H9 (cell line): ENCODE data around the gene FAM210A. TPM values are rescaled to one million over a fixed set of nuclear protein-coding genes. Genes with fewer than 3 reads are reported as not detected.

ENCODE experiments used
- DNase-seq: peaks from one replicate; pipeline ENCODE4 v3.0.0-alpha.2; 2017
- H2AFZ ChIP-seq: one replicate; pipeline ENCODE4 v1.6.1; 2013; ENCODE audit warnings: mild to moderate bottlenecking, low read length, control low read depth, moderate library complexity
- H2AK5ac ChIP-seq: 2 replicates; pipeline ENCODE4 v1.6.1; 2013; ENCODE audit warnings: low read length, control low read depth, mixed read lengths; ENCODE audit not compliant: insufficient read length
- H2BK120ac ChIP-seq: one replicate; pipeline ENCODE4 v1.6.1; 2013; ENCODE audit warnings: low read depth, mild to moderate bottlenecking, low read length, control low read depth, inconsistent platforms; ENCODE audit not compliant: poor library complexity, severe bottlenecking
- H2BK12ac ChIP-seq: 2 replicates; pipeline ENCODE4 v1.6.1; 2013; ENCODE audit warnings: low read length, control low read depth, mixed read lengths, low read depth; ENCODE audit not compliant: insufficient read length
- H2BK15ac ChIP-seq: 2 replicates; pipeline ENCODE4 v1.6.1; 2013; ENCODE audit warnings: low read depth, low read length, control low read depth
- H2BK20ac ChIP-seq: one replicate; pipeline ENCODE4 v1.6.1; 2013; ENCODE audit warnings: low read depth, mild to moderate bottlenecking, low read length, control low read depth, inconsistent platforms; ENCODE audit not compliant: poor library complexity, severe bottlenecking
- H2BK5ac ChIP-seq: 2 replicates; pipeline ENCODE4 v1.6.1; 2013; ENCODE audit warnings: low read length, control low read depth, mixed read lengths; ENCODE audit not compliant: insufficient read length
- H3K14ac ChIP-seq: 2 replicates; pipeline ENCODE4 v1.6.1; 2013; ENCODE audit warnings: low read length, control low read depth; ENCODE audit not compliant: insufficient read depth
- H3K18ac ChIP-seq: 2 replicates; pipeline ENCODE4 v1.6.1; 2013; ENCODE audit warnings: low read depth, mild to moderate bottlenecking, mixed read lengths, low read length, control low read depth; ENCODE audit not compliant: insufficient read length
- H3K23ac ChIP-seq: 2 replicates; pipeline ENCODE4 v1.6.1; 2013; ENCODE audit warnings: low read length, control low read depth, mixed read lengths, low read depth; ENCODE audit not compliant: insufficient read length
- H3K23me2 ChIP-seq: 2 replicates; pipeline ENCODE4 v1.6.1; 2013; ENCODE audit warnings: low read depth, mild to moderate bottlenecking, mixed read lengths, low read length, control low read depth; ENCODE audit not compliant: insufficient read length, poor library complexity, severe bottlenecking
- H3K27ac ChIP-seq: 2 replicates; pipeline ENCODE4 v1.5.1; 2013; ENCODE audit warnings: low read length, control low read depth, mixed read lengths, low read depth; ENCODE audit not compliant: insufficient read length
- H3K27me3 ChIP-seq: 2 replicates; pipeline ENCODE4 v1.6.1; 2013; ENCODE audit warnings: low read length, control low read depth, inconsistent platforms; ENCODE audit not compliant: insufficient read depth
- H3K4ac ChIP-seq: 2 replicates; pipeline ENCODE4 v1.6.1; 2013; ENCODE audit warnings: low read depth, mild to moderate bottlenecking, control low read depth, inconsistent platforms, low read length, moderate library complexity
- H3K4me1 ChIP-seq: 2 replicates; pipeline ENCODE4 v1.6.1; 2013; ENCODE audit warnings: low read length, control low read depth, inconsistent platforms; ENCODE audit not compliant: insufficient read depth
- H3K4me2 ChIP-seq: 2 replicates; pipeline ENCODE4 v1.6.1; 2013; ENCODE audit warnings: low read length, control low read depth, mixed read lengths; ENCODE audit not compliant: insufficient read length, insufficient read depth
- H3K56ac ChIP-seq: 2 replicates; pipeline ENCODE4 v1.6.1; 2013; ENCODE audit warnings: low read depth, mild to moderate bottlenecking, mixed read lengths, low read length, control low read depth; ENCODE audit not compliant: insufficient read length
- H3K79me1 ChIP-seq: 2 replicates; pipeline ENCODE4 v1.6.1; 2013; ENCODE audit warnings: low read depth, mild to moderate bottlenecking, moderate library complexity, low read length, control low read depth, inconsistent platforms; ENCODE audit not compliant: insufficient read depth, poor library complexity, severe bottlenecking
- H3K79me2 ChIP-seq: 2 replicates; pipeline ENCODE4 v1.6.1; 2013; ENCODE audit warnings: low read length, control low read depth, inconsistent platforms; ENCODE audit not compliant: insufficient read depth
- H3K9ac ChIP-seq: 2 replicates; pipeline ENCODE4 v1.6.1; 2013; ENCODE audit warnings: low read length, control low read depth, mixed read lengths; ENCODE audit not compliant: insufficient read length; ENCODE audit errors: extremely low read depth
- H3K9me3 ChIP-seq: one replicate; pipeline ENCODE4 v1.6.1; 2013; ENCODE audit warnings: low read depth, low read length, inconsistent platforms; ENCODE audit not compliant: control insufficient read depth
- H3T11ph ChIP-seq: one replicate; pipeline ENCODE4 v1.6.1; 2013; ENCODE audit warnings: mild to moderate bottlenecking, low read length, control low read depth, inconsistent platforms
- H4K20me1 ChIP-seq: one replicate; pipeline ENCODE4 v1.6.1; 2013; ENCODE audit not compliant: control insufficient read depth, insufficient read length, insufficient read depth
- H4K5ac ChIP-seq: 2 replicates; pipeline ENCODE4 v1.6.1; 2013; ENCODE audit warnings: low read depth, mild to moderate bottlenecking, mixed read lengths, low read length, control low read depth; ENCODE audit not compliant: insufficient read length
- H4K8ac ChIP-seq: replicated peaks from 2 replicates; pipeline ENCODE4 v1.6.1; 2013; ENCODE audit warnings: low read length, control low read depth, mixed read lengths, low read depth; ENCODE audit not compliant: insufficient read length
- H4K91ac ChIP-seq: 2 replicates; pipeline ENCODE4 v1.6.1; 2013; ENCODE audit warnings: low read depth, mild to moderate bottlenecking, moderate library complexity, mixed read lengths, low read length, control low read depth; ENCODE audit not compliant: insufficient read length
- H3K27ac Mint-ChIP-seq, 3 experiments: 2 replicates in 2 of 3; 3 replicates in 1 of 3; pipeline ENCODE4 v1.8.0; 2020 to 2021; ENCODE audit warnings: mixed read lengths in 3 of 3, mild to moderate bottlenecking in 1 of 3, moderate library complexity in 1 of 3
- H3K27me3 Mint-ChIP-seq: 2 replicates; pipeline ENCODE4 v1.8.0; 2021; ENCODE audit warnings: low read depth, mild to moderate bottlenecking, moderate library complexity, mixed read lengths
- H3K36me3 Mint-ChIP-seq, 3 experiments: 2 replicates in 2 of 3; 3 replicates in 1 of 3; pipeline ENCODE4 v1.8.0; 2020 to 2021; ENCODE audit warnings: low read depth in 3 of 3, mixed read lengths in 3 of 3; ENCODE audit not compliant: insufficient read depth in 1 of 3
- H3K4me1 Mint-ChIP-seq, 2 experiments: 2 replicates each; pipeline ENCODE4 v1.8.0; 2020; ENCODE audit warnings: mixed read lengths in 2 of 2
- H3K4me3 Mint-ChIP-seq, 2 experiments: 2 replicates in 1 of 2; 3 replicates in 1 of 2; pipeline ENCODE4 v1.8.0; 2020 to 2021; ENCODE audit warnings: mild to moderate bottlenecking in 2 of 2, mixed read lengths in 2 of 2, moderate library complexity in 1 of 2
- H3K9me3 Mint-ChIP-seq, 2 experiments: 2 replicates in 1 of 2; 3 replicates in 1 of 2; pipeline ENCODE4 v1.8.0; 2020; ENCODE audit warnings: mild to moderate bottlenecking in 2 of 2, mixed read lengths in 2 of 2, moderate library complexity in 1 of 2
- WGBS: extraction: QIAGEN DNeasy Blood & Tissue Kit; methylation state at CpG from one replicate; pipeline ENCODE4 v1.1.7; 2013; ENCODE audit warnings: missing lambda C conversion rate, low lambda C conversion rate, mixed read lengths; ENCODE audit not compliant: insufficient read length; ENCODE audit errors: extremely low coverage; 5-methylcytosine and 5-hydroxymethylcytosine counted together
- total RNA-seq: library from RNA; stranded (reverse); gene quantifications from 2 replicates; pipeline ENCODE4 v1.2.1, GENCODE V29; 2021
- TF ChIP-seq, protein P1 (sequence below): fragments of 200-600 bp; sonication (generic); conservative IDR thresholded peaks from 3 replicates; pipeline ENCODE4 v1.8.0; 2021; ENCODE audit warnings: antibody characterized with exemption, mild to moderate bottlenecking

Gene FAM210A
- total RNA-seq, 1 experiment from 2014 or later: 22.5 TPM

DNA sequence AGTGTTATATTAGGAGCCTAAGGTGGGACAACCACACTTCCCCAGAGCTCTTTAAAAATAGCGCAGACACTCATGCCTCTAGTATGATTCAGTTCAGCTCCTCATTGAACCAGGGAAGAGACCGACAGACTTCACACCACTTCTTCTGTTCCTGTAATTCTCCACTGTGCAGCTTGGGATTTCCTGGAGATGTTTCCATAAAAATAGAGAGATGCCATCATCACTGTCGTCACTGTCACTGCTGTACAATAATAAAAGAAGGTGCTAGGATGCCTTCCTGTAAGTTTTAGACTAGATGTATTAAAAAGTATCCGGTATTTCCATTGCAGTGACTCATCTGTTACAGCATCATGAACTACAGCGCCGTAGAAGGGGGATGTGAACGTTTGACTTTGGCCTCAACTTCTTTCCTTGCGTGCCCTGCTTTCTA lies 110.9 kb downstream of the FAM210A start:
- Histone ChIP-seq H3K56ac (no peak overlapping the region), H3T11ph (no peak overlapping the region), H3K27ac (no peak overlapping the region), H2BK20ac (no peak overlapping the region), H2AFZ (no peak overlapping the region), H3K27me3 (no peaks in the 10 kb centered on the region; the same call in 1 of the 2 replicates), H2BK15ac (no peak overlapping the region), H3K23ac (no peak overlapping the region), H4K8ac (no peak overlapping the region), H3K4me1 (no peaks in the 10 kb centered on the region), H4K5ac (no peak overlapping the region), H4K91ac (no peak overlapping the region), H4K20me1 (no peaks in the 10 kb centered on the region), H3K9me3 (no peaks in the 10 kb centered on the region), H3K18ac (no peak overlapping the region), H2BK12ac (no peak overlapping the region), H3K79me1 (no peaks in the 10 kb centered on the region), H2BK5ac (no peak overlapping the region), H3K23me2 (no peaks in the 10 kb centered on the region), H2AK5ac (no peak overlapping the region), H3K14ac (no peak overlapping the region), H3K9ac (no peak overlapping the region), H3K4ac (no peak overlapping the region), H2BK120ac (no peak overlapping the region), H3K4me2 (no peak overlapping the region), H3K79me2 (no peaks in the 10 kb centered on the region)
- Mint-ChIP-seq H3K27me3 (peaks cover 16% of the 10 kb centered on the region), H3K4me3 (no peak overlapping the region), H3K4me1 (peaks cover 17 to 21% of the 10 kb centered on the region in 2 experiments), H3K27ac (no peak overlapping the region), H3K36me3 (peaks cover 0 to under 1% (median 0%) of the 10 kb centered on the region in 3 experiments; a peak in 1 of 7 replicates), H3K9me3 (no peaks in the 10 kb centered on the region)
- TF ChIP-seq, protein P1, sequence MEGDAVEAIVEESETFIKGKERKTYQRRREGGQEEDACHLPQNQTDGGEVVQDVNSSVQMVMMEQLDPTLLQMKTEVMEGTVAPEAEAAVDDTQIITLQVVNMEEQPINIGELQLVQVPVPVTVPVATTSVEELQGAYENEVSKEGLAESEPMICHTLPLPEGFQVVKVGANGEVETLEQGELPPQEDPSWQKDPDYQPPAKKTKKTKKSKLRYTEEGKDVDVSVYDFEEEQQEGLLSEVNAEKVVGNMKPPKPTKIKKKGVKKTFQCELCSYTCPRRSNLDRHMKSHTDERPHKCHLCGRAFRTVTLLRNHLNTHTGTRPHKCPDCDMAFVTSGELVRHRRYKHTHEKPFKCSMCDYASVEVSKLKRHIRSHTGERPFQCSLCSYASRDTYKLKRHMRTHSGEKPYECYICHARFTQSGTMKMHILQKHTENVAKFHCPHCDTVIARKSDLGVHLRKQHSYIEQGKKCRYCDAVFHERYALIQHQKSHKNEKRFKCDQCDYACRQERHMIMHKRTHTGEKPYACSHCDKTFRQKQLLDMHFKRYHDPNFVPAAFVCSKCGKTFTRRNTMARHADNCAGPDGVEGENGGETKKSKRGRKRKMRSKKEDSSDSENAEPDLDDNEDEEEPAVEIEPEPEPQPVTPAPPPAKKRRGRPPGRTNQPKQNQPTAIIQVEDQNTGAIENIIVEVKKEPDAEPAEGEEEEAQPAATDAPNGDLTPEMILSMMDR: no peak
- no peak for DNase-seq
- no CpG with 5 or more reads among the region's 8 CpGs for WGBS
